Measurements from ENCODE around the gene FOXL2NB. TPM values are rescaled to one million over a fixed set of nuclear protein-coding genes. Genes with fewer than 3 reads are reported as not detected.

The FOXL2NB gene
- total RNA-seq, 1 experiment from 2014 or later, result 11.4 TPM

GRCh38 chr3:138985932-138986331 lies 38.9 kb downstream of the FOXL2NB start:
- H3K27me3 ChIP-seq (ENCODE audit: control insufficient read depth, insufficient read depth, low read length), result peaks cover 3% of the 10 kb centered on the region; the same call in 1 of the 2 replicates
- no peak overlapping the region for H3K4me3 ChIP-seq (ENCODE audit: low read depth in 2 of 2, low read length in 2 of 2)
- no peaks in the 10 kb centered on the region for H3K36me3 ChIP-seq (ENCODE audit: control insufficient read depth, insufficient read depth, low read length)
- intact Hi-C loops (cut with micrococcal nuclease; ENCODE audit: unreplicated experiment), result no loop called here
- TF ChIP-seq, protein P1, sequence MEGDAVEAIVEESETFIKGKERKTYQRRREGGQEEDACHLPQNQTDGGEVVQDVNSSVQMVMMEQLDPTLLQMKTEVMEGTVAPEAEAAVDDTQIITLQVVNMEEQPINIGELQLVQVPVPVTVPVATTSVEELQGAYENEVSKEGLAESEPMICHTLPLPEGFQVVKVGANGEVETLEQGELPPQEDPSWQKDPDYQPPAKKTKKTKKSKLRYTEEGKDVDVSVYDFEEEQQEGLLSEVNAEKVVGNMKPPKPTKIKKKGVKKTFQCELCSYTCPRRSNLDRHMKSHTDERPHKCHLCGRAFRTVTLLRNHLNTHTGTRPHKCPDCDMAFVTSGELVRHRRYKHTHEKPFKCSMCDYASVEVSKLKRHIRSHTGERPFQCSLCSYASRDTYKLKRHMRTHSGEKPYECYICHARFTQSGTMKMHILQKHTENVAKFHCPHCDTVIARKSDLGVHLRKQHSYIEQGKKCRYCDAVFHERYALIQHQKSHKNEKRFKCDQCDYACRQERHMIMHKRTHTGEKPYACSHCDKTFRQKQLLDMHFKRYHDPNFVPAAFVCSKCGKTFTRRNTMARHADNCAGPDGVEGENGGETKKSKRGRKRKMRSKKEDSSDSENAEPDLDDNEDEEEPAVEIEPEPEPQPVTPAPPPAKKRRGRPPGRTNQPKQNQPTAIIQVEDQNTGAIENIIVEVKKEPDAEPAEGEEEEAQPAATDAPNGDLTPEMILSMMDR (IDR thresholded peaks at IDR 0.05), result no peak
- TF ChIP-seq REST (IDR thresholded peaks at IDR 0.05; ENCODE audit: insufficient read depth in 1 of 2, low read depth in 2 of 2, low read length in 1 of 2) (no peak), SIN3A (IDR thresholded peaks at IDR 0.05; ENCODE audit: borderline replicate concordance, insufficient read depth, low read depth, low read length) (no peak), TCF7L2 (IDR thresholded peaks at IDR 0.05; ENCODE audit: low read depth, low read length) (no peak), POLR2AphosphoS5 (IDR thresholded peaks at IDR 0.05; ENCODE audit: low read depth, low read length) (no peak)
- BruUV-seq (replicated peaks), result no TSS peak
- POLR2A ChIA-PET, result no interaction called here
- ATAC-seq (no peak), DNase-seq (ENCODE audit: low read depth, low spot score) (no peak)
- CTCF ChIA-PET, result no interaction called here
- no peaks in the 10 kb centered on the region for H3K9me3 ChIP-seq (ENCODE audit: control insufficient read depth, insufficient read depth, low read depth, low read length)
- H3K27ac ChIP-seq (ENCODE audit: low read length), result no peak overlapping the region
- H3K4me1 ChIP-seq (ENCODE audit: control insufficient read depth, insufficient read depth, low read length), result no peaks in the 10 kb centered on the region
- in situ Hi-C loops (cut with HindIII; ENCODE audit: low pct_unique_long_range_greater_than_20kb, low sequenced_read_pairs), result no loop called here

GRCh38 chr3:138987181-138987580 lies 40.2 kb downstream of the FOXL2NB start:
- TF ChIP-seq TCF7L2 (IDR thresholded peaks at IDR 0.05; ENCODE audit: low read depth, low read length) (no peak), POLR2AphosphoS5 (IDR thresholded peaks at IDR 0.05; ENCODE audit: low read depth, low read length) (no peak), REST (IDR thresholded peaks at IDR 0.05; ENCODE audit: insufficient read depth in 1 of 2, low read depth in 2 of 2, low read length in 1 of 2) (no peak), SIN3A (IDR thresholded peaks at IDR 0.05; ENCODE audit: borderline replicate concordance, insufficient read depth, low read depth, low read length) (no peak)
- TF ChIP-seq, protein P1 (IDR thresholded peaks at IDR 0.05), result no peak
- Histone ChIP-seq H3K27me3 (ENCODE audit: control insufficient read depth, insufficient read depth, low read length) (peaks cover 3% of the 10 kb centered on the region; the same call in 1 of the 2 replicates), H3K4me3 (ENCODE audit: low read depth in 2 of 2, low read length in 2 of 2) (no peak overlapping the region), H3K36me3 (ENCODE audit: control insufficient read depth, insufficient read depth, low read length) (no peaks in the 10 kb centered on the region), H3K4me1 (ENCODE audit: control insufficient read depth, insufficient read depth, low read length) (no peaks in the 10 kb centered on the region), H3K9me3 (ENCODE audit: control insufficient read depth, insufficient read depth, low read depth, low read length) (no peaks in the 10 kb centered on the region), H3K27ac (ENCODE audit: low read length) (no peak overlapping the region)
- ChIA-PET POLR2A (no interaction called here), CTCF (no interaction called here)
- intact Hi-C loops (cut with micrococcal nuclease; ENCODE audit: unreplicated experiment) (no loop called here), in situ Hi-C loops (cut with HindIII; ENCODE audit: low pct_unique_long_range_greater_than_20kb, low sequenced_read_pairs) (no loop called here)
- BruUV-seq (replicated peaks), result no TSS peak
- no peak for DNase-seq (ENCODE audit: low read depth, low spot score)
- no peak for ATAC-seq

Data from Panc1 (cell line).